ENCODE results near the gene NMRK1.

The NMRK1 gene

DNA sequence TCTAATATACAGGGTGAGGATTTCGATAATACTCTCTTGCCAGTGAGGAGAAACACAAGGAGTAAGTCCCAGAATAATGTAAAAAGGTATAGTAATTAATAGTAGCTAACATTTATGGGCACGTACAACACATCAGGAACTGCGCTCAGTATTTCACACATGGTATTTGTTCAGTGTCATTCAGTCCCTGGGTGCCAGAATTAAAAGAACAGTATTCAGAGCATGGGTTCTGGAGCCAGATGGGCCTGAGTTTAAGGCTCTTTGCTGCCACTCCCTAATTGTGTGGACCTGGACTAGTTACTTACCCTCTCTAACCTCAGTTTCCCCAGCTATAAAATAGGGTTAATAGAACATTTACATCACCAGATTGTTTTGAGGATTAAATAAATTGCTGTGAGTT, 16.7 kb upstream of the NMRK1 start:
- H3K4me3 ChIP-seq = no peak overlapping the region
- TF ChIP-seq, protein P1, sequence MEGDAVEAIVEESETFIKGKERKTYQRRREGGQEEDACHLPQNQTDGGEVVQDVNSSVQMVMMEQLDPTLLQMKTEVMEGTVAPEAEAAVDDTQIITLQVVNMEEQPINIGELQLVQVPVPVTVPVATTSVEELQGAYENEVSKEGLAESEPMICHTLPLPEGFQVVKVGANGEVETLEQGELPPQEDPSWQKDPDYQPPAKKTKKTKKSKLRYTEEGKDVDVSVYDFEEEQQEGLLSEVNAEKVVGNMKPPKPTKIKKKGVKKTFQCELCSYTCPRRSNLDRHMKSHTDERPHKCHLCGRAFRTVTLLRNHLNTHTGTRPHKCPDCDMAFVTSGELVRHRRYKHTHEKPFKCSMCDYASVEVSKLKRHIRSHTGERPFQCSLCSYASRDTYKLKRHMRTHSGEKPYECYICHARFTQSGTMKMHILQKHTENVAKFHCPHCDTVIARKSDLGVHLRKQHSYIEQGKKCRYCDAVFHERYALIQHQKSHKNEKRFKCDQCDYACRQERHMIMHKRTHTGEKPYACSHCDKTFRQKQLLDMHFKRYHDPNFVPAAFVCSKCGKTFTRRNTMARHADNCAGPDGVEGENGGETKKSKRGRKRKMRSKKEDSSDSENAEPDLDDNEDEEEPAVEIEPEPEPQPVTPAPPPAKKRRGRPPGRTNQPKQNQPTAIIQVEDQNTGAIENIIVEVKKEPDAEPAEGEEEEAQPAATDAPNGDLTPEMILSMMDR (IDR thresholded peaks at IDR 0.05) = no peak

DNA sequence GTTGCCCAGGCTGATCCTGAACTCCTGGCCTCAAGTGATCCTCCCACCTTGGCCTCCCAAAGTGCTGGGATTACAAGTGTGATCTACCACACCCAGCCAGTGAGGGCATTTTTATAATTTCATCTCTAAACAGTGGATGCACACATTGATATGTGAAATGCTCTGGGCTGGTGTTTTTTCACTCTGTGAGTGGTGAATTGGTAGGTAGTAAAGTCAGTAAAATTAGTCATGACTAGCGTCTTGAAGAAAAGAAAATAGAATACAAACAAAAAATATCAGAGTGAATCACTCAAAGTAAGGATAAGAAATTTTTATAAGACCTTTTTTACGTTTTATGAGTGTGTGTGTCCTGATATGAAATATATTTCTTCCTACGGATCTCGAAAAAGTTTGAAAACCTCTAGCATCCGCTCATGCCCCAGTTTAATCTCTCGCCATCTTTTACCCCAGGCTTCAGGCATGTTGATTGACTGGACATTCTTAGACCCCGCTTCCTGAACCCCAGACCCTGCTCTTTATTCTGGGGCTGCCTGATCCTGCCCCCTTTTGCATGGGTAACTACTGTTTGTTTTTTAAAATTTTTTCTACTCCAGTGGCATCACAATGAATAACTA, 14.3 kb upstream of the NMRK1 start:
- TF ChIP-seq, protein P1 (IDR thresholded peaks at IDR 0.05) = no peak
- H3K4me3 ChIP-seq = no peak overlapping the region
- no peak overlapping the region for H3K27ac ChIP-seq
- no peak for DNase-seq (ENCODE audit: low spot score)

More for the DNA sequence above, 16.7 kb upstream of the NMRK1 start:
- H3K27ac ChIP-seq = no peak overlapping the region
- no peak for DNase-seq (ENCODE audit: low spot score)

DNA sequence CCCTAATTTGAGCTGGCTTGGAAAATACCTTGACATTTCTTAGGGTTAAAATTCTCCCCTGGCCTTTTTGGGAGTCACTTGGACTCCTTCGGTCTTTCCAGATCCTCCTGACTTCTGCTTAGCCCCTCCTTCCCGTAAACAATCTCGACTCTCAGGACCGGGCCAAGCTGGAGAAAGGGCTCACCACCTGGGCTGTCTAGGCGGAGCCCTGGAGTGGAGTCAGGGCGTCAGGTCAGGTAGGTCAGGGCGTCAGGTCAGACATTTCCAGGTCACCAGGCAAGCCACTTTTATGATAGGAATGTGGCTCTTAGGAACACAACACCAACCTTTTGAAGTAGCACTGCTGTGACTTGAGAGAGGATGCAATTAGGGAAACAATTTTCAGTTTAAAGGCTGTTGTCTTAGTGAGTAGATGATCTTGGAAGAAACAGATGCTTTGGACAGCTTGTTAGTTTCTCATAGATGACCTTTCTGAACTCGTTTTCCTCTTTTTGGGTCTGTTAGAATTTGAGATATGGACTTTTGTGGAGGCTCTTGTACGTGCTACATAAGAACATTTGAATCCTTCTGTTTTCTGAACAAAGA, 13.1 kb upstream of the NMRK1 start:
- TF ChIP-seq, protein P1 (IDR thresholded peaks at IDR 0.05) = no peak
- no peak for DNase-seq (ENCODE audit: low spot score)
- no peak overlapping the region for H3K27ac ChIP-seq
- H3K4me3 ChIP-seq = no peak overlapping the region

DNA sequence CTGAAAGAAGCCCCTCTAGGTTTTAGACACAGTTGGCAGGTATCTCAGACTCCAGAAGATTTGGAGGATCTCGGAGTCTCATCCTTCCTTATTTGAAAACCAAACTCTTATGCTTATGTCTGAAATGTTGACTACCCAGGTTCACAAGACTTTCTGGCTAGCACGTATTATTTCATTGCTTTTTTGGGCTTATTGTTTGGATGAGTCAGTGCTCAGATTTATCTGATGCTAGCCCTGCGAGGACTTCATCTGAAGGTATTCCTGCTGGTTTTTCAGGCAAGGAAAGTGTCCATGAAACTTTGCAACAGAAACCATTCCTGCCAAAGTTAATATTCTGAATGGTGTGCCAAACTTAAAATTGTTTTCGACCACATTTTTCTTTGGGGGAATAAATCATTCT, 8.8 kb upstream of the NMRK1 start:
- DNase-seq (ENCODE audit: low spot score) = no peak
- Histone ChIP-seq H3K27ac (no peak overlapping the region), H3K4me3 (no peak overlapping the region)
- TF ChIP-seq, protein P1 (IDR thresholded peaks at IDR 0.05) = no peak

DNA sequence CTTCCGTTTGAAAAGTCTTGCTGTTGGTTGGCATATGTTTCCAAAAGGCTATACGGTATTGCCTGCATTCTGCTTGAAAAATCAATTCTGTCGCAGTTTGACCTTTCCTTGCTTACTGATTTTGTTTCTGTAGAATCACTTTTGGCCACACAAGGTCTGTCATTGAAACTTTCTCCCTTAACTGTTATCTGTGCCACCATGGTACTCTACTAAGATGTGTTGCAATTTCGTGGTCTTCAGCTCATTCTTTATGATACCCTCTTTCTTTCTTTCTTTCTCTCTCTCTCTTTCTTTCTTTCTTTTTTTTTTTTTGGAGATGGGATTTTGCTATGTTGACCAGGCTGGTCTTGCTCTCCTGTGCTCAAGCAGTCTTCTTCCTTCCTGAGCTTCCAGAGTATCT, 4.8 kb upstream of the NMRK1 start:
- TF ChIP-seq, protein P1 (IDR thresholded peaks at IDR 0.05) = no peak
- H3K4me3 ChIP-seq = no peak overlapping the region
- DNase-seq (ENCODE audit: low spot score) = no peak
- no peak overlapping the region for H3K27ac ChIP-seq

DNA sequence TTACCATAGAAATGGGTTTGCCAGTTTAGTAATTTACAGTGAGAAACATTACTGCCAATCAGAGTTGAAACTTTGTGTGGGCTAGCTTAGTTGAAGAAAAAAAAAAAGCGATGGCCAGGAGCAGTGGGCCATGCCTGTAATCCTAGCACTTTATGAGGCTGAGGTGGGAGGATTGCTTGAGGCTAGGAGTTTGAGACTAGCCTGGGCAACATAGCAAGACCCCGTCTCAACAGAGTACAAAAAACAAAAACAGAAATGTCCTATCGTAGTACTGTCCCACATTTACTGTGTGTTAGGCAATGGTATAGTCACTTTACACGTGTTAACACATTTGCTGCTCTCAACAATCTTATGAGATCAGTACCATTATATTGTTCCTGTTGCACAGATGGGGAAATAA, 2.6 kb upstream of the NMRK1 start:
- H3K27ac ChIP-seq = no peak overlapping the region
- H3K4me3 ChIP-seq = no peak overlapping the region
- no peak for DNase-seq (ENCODE audit: low spot score)
- TF ChIP-seq, protein P1 (IDR thresholded peaks at IDR 0.05) = no peak

DNA sequence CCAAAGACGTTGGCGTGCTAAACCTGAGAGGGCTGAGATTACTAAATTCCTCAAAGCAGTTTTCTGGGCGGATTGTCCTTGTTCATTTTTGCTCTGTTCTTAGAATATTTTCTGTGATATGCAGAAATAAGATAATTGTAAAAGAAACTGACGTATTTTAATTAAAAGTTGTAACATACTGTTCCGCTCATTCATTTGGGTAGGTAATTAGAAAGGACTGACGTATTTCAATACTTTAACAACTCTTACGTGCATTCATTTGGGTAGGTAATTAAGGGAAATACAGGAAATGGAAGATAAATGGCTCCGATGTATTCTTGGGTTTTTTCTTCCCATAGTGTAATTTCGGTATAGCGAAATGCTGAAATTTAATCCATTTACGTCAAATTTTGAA, 1.4 kb upstream of the NMRK1 start:
- no peak for DNase-seq (ENCODE audit: low spot score)
- peak overlapping the region; percentile 94 for H3K4me3 ChIP-seq
- TF ChIP-seq, protein P1 (IDR thresholded peaks at IDR 0.05) = no peak
- peak overlapping the region; percentile 94 to 98 for H3K27ac ChIP-seq

Data from coronary artery (tissue), 2 donors.